Measurements from ENCODE around the gene CLEC2L. TPM values are rescaled to one million over a fixed set of nuclear protein-coding genes. Genes with fewer than 3 reads are reported as not detected.

CLEC2L gene
- total RNA-seq, 1 experiment from 2014 or later: not detected

- no peak for DNase-seq (ENCODE audit: low read depth)
These were observed 51.8 kb downstream of the CLEC2L start for GRCh38 chr7:139575338-139575680.

- DNase-seq (ENCODE audit: low read depth): no peak
These were observed 52.9 kb downstream of the CLEC2L start for GRCh38 chr7:139576179-139576973.

GRCh38 chr7:139580435-139580834, 57.0 kb downstream of the CLEC2L start:
- no peak for DNase-seq (ENCODE audit: low read depth)

- DNase-seq (ENCODE audit: low read depth): no peak
These were observed 58.7 kb downstream of the CLEC2L start for GRCh38 chr7:139582130-139582650.

- DNase-seq (ENCODE audit: low read depth): no peak
These were observed 59.2 kb downstream of the CLEC2L start for GRCh38 chr7:139582671-139583155.

- no peak for DNase-seq (ENCODE audit: low read depth)
These were observed 60.5 kb downstream of the CLEC2L start for GRCh38 chr7:139583826-139584553.

GRCh38 chr7:139585042-139585441, 61.6 kb downstream of the CLEC2L start:
- no peak for DNase-seq (ENCODE audit: low read depth)

GRCh38 chr7:139586286-139586685, 62.8 kb downstream of the CLEC2L start:
- no peak for DNase-seq (ENCODE audit: low read depth)

GRCh38 chr7:139587535-139587934, 64.0 kb downstream of the CLEC2L start:
- no peak for DNase-seq (ENCODE audit: low read depth)

- DNase-seq (ENCODE audit: low read depth): peak; percentile 28
These were observed 65.1 kb downstream of the CLEC2L start for GRCh38 chr7:139588632-139589031.

- DNase-seq (ENCODE audit: low read depth): no peak
These were observed 66.0 kb downstream of the CLEC2L start for GRCh38 chr7:139589474-139589873.

GRCh38 chr7:139591550-139592195, 68.2 kb downstream of the CLEC2L start:
- DNase-seq (ENCODE audit: low read depth): no peak

- no peak for DNase-seq (ENCODE audit: low read depth)
These were observed 69.4 kb downstream of the CLEC2L start for GRCh38 chr7:139592801-139593461.

- DNase-seq (ENCODE audit: low read depth): no peak
These were observed 70.6 kb downstream of the CLEC2L start for GRCh38 chr7:139594090-139594489.

Other genes starting within 250 kb of the CLEC2L start
- 36.2 and 42.9 TPM in 2 replicates for gene FMC1, start 182.3 kb upstream of the CLEC2L start, total RNA-seq (2014; rRNA removed; shearing (Covaris generic))
- 46.6 and 49.1 TPM in 2 replicates for gene LUC7L2, start 163.8 kb upstream of the CLEC2L start, total RNA-seq (2014; rRNA removed; shearing (Covaris generic))
- gene KLRG2, start 40.0 kb upstream of the CLEC2L start, total RNA-seq (2014; rRNA removed; shearing (Covaris generic)): not detected in 2 replicates

Data from RPMI7951 (cell line).